Measurements from ENCODE around the gene RABGGTA.

DNA sequence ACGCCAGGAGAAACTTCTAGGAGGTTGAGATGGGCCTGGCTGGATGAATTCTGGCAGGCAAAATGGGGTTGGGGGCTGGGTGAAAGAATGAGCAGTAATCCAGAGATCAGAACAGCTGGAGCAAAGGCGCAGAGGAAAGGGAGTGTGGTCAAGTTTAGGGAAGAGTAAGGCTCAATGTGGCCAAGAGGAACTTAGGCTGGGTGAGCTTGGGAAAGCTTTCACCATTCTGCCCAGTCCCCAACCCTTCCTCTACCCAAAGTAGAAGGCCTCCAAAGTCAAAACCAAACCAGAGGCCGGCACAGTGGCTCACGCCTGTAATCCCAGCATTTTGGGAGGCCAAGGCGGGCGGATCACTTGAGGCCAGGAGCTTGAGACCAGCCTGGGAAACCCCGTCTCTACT lies 10.2 kb upstream of the RABGGTA start:
- TF ChIP-seq EP300 (IDR thresholded peaks at IDR 0.05; ENCODE audit: borderline replicate concordance) (no peak), RAD21 (IDR thresholded peaks at IDR 0.05; ENCODE audit: low read depth) (no peak)

All from Ishikawa (cell line).